ENCODE data around the gene DYNAP.

DYNAP gene

DNA sequence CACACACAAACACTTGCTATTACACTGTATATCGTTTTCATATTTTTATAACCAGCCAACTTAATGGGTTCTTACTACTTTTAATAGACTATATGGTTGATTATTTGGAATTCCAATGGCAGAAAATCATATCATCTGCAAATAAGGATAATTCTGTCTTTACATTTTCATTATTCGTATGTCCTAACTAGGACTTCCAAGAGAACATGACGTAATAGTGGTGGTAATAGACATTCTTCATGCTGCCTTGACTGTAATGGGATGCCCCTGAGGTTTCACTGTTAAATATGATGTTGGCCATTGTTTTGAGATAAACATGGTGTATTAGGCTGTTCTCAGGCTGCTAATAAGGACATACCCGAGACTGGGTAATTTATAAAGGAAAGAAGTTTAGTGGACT lies 45.2 kb downstream of the DYNAP start:
- no peak for DNase-seq (ENCODE audit: low read depth in 2 of 2)

DNA sequence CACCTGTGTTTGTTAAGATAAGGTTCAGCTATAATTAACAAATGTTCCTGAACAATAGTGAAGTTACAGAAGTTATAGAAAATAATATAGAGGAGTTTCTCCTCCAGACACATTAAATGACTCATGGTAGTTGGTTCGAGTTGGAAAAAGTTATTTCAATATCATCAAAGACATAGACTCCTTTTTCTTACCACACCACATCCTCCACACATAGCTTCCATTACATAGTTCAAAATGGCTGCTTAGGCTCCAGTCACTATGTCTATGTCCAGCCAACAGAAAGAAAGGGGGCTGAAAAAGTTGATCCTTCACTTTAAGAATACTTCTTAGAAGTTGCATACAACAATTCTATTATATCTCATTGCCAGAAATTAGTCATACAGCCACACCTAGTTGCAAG lies 50.7 kb downstream of the DYNAP start:
- no peak for DNase-seq (ENCODE audit: low read depth in 2 of 2)

DNA sequence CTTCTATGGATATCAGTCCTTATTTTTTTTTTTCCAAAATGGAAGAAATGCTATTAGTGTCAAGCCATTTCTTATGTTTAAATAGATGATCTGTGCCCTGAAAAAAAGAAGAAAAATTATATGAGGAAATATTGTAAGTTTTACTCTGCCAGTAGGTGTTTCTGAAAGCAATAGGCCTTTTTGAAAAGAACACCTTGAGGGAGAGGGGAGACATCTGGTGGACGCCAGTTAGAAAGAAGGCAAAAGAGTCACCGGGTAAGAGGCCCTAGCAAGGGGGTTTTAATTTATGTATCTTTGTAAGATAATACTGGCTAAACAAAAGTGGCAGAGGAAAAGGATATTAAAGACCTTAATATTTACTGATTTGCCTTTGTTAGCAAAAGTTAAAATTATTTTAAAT lies 56.1 kb downstream of the DYNAP start:
- no peak for DNase-seq (ENCODE audit: low read depth in 2 of 2)
